Stimulated activated CD4-positive, alpha-beta T cell treated with anti-CD3 and anti-CD28 coated beads, TNF-alpha, amount 100 ng/mL, for 4 hours (primary cell): ENCODE measurements around the gene DEUP1.
"Not testable (repeated sequence)": the region's sequence is repeated elsewhere in the genome, so short reads cannot be mapped to it uniquely, and the experiment has no call there.

Source experiments
- DNase-seq, 3 experiments: peaks; one replicate each; pipeline ENCODE4 v3.0.0-alpha.2; 2020; ENCODE audit warnings: low read depth in 3 of 3

The DEUP1 gene, protein sequence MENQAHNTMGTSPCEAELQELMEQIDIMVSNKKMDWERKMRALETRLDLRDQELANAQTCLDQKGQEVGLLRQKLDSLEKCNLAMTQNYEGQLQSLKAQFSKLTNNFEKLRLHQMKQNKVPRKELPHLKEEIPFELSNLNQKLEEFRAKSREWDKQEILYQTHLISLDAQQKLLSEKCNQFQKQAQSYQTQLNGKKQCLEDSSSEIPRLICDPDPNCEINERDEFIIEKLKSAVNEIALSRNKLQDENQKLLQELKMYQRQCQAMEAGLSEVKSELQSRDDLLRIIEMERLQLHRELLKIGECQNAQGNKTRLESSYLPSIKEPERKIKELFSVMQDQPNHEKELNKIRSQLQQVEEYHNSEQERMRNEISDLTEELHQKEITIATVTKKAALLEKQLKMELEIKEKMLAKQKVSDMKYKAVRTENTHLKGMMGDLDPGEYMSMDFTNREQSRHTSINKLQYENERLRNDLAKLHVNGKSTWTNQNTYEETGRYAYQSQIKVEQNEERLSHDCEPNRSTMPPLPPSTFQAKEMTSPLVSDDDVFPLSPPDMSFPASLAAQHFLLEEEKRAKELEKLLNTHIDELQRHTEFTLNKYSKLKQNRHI

DNA sequence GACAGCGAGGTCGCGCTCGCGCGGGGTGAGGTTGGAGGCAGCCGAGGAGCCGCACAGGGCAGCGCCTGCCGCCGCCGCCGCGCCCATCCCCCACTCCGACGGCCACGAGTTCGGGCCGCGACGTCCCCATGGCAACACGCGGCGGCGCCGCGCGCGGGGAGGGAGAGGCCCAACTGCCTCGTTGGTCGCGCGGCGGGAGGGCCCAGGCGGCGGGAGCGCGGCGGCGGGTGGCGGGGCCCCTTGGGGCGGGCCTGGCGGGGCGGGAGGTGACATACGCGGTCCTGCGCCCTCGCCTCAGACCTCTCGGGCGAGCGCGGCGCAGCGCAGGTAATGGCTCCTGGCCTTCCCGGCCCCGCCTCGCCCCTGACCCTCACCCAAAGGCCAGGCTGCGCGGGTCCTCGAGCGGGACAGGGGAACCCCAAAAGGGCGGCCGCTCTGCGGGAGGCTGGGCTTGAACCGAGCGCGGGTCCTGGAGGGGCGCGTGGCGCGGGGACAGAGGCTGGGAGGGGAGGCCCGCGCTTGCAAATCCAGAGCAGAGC, at the start of gene DEUP1:
TSS of gene DEUP1 (plus strand) at position 297 of the 539 bp plus-strand sequence. CDS start 1,518 bp downstream, outside the sequence.
- no peak for DNase-seq

DNA sequence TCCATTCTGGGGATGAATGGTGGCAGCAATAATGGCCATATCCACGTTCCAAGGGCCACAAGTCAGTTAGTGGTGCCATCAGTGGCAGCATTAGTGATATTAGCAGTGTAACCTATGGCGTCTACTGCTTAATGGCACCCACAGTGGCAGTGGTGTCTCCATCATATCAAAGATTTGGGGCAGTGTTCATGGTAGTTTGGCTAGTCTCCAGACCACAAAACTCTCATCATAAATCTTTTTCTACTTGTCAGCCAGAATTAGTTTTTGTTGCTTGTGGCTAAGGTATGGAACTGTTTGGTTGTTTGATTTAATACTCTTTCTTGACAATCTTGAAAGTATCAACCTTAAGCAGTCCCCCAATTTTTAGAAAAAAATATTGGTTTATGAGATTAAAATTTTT, 45.1 kb upstream of the DEUP1 start:
- no peak for DNase-seq

DNA sequence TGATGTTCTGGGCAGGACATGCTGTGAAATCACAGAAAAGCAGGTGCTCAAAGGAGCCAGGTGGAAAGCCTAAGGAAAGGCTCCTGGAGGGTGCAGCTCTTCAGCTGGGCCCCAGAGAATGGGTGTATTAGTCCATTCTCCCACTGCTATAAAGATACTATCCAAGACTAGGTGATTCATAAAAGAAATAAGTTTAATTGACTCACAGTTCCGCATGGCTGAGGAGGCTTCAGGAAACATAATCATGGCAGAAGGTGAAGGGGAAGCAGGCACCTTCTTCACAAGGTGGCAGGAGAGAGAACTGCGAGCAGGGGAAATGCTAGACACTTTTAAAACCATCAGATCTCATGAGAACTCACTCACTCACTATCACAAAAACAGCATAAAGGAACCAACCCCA, 43.1 kb upstream of the DEUP1 start:
- no peak for DNase-seq

DNA sequence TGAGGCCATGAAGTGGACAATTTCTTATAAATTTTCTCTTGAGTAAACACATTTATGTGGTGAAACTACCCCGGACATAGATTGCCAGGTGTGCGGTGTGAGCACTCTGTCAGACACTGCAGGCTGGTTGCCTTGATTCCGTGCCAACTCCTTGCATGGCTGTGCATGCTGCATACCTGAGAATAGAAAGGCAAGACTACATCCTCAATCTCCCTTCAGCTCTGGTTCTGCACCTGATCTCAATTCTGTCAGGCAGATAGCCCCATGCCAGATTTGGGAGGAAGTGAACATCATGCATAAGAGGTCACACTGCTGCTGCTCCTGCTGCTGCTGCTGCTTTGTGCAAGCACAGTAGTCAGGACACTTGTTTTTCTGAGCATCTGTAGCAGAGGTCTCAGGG, 42.5 kb upstream of the DEUP1 start:
- no peak for DNase-seq

DNA sequence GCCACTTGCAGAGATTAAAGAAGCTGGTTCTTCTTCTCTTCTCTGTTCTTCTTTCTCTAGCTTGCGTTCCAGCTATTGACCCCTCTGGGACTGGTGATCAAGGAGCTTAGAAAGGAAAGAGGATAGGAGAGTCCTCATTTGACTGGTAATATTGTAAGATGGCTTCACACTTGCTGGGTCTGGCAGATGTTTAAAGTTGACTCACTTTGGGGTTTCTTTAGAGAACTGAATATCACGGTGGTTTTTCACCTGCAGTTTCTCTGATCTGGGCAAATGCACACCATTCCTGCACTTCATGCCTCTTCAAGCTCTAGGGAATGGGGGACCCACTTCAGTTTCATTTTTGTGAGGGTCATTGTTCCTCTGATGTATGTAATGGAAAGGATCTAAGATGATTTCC, 41.8 kb upstream of the DEUP1 start:
- no peak for DNase-seq

DNA sequence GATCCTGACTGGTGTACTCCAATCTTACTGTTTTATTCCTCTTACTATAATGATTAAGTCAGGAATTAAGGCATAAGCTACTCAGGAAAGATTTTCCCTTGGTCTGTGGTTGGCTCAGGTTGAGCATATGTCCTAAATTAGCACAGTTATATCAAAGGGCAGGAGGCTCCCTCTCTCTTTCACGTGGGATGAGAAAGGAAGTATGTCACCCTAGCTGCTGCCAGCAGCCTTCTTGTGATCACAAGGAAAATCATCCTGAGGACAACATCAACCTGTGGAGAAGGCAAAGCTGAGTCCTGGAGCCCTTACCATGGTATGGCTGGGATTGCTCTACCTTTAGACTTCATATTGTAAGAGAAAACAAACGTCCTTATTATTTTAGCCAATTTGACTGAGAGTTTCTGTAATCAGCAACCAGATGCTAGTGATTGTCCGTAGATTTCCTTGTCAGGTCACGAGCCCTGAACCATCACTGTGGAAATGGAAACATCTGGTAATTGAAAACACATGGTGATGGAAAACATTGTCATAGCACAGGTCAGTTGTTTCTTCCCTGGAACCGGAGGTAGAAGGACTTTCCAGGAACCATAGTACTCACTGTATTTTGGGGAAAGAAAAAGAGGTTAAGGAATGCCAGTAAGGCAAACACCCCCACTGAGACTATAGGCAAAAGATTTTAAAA, 40.6 kb upstream of the DEUP1 start:
- DNase-seq: no peak

DNA sequence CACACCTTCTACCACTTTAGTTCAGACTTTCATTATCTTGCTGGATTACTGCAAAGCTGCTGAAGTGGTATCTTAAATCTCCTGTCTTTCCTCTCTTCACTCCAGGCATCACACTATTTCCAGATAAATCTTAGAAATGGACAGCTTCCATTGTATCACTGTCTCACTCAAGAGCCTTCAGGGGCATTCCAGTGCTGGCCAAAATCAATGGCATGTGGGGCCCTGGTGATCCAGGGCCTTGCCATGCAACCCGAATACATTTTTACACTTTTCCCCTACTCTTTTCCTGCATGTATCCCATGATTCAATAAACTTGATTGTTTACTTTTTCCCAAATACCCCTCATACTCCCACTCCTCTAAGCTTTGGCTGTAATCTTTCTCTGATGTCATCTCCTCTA, 39.4 kb upstream of the DEUP1 start:
- no peak for DNase-seq

DNA sequence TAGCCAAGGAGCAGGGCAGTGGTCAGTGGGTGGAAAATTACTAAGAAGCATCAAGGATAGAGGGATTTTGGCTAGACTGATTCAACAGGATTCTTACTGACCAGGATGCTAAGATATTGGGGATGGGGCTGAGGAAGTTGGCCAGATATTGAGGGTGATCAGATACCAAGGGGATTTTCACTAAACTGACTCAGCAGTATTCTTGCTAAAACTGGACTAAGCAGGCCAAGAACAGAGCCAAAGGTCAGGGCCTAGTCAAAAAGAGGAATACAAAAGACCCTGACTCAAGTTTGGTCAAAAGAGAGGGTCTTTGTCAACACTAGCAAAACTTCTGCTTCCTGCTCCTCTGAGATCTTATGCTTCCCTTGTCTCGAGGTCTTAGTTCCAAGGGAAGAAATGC, 38.6 kb upstream of the DEUP1 start:
- DNase-seq: no peak

DNA sequence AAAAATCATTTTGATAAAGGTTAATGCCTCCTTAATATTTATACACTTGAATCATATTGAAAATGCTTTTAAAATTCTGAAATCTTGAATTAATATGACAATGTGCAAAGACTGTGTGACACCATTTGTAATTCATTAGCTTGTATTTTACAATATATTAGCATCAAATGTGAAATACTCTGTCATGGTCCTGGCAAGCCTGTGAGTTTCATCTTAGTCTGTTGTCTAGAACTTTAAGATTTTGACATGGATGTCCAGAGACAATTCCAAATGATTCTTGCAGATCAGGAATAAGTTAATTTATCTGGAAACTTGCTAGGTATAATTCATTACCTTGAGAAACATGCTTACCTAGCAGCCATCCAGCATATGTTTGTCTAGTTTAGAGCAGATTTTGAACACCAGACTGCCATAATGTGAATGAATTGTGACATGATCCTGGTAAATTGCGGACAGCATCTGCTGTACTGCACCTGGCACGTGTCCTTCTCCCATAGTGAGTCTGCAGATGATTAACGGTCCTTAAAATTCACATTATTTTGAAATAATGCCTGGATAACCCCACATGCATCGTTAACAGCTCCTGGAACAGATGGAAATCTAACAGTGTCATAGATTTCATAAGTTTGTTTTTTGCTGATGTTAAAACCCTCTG, 34.5 kb upstream of the DEUP1 start:
- no peak for DNase-seq

DNA sequence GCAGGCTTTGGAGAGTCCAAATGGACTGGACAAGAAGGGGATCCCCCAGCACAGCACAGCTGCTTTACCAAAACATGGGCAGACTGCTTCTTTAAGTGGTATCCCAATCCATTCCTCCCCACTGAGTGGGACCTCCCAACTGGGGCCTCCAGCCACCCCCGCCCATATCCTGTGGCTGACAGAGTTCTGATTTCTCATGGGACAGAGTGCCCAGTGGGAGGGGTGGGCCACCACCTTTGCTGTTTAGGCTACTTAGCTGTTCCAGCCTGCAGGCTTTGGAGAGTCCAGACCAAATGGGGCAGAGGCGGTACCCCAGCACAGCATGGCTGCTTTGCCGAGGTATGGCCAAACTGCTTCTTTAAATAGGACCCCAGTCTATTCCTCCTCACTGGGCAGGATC, 26.9 kb upstream of the DEUP1 start:
- DNase-seq: no peak

DNA sequence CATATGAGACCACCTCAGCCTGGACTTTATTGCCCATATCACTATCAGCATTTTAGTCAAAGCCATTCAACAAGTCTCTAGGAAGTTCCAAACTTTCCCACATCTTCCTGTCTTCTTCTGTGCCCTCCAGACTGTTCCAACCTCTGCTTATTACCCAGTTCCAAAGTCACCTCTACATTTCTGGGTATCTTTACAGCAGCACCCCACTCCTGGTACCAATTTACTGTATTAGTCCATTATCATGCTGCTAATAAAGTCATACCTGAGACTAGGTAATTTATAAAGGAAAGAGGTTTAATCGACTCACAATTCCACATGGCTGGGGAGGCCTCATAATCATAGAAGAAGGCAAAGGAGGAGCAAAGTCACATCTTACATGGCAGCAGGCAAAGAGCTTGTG, 16.1 kb upstream of the DEUP1 start:
- not testable (repeated sequence) for DNase-seq

DNA sequence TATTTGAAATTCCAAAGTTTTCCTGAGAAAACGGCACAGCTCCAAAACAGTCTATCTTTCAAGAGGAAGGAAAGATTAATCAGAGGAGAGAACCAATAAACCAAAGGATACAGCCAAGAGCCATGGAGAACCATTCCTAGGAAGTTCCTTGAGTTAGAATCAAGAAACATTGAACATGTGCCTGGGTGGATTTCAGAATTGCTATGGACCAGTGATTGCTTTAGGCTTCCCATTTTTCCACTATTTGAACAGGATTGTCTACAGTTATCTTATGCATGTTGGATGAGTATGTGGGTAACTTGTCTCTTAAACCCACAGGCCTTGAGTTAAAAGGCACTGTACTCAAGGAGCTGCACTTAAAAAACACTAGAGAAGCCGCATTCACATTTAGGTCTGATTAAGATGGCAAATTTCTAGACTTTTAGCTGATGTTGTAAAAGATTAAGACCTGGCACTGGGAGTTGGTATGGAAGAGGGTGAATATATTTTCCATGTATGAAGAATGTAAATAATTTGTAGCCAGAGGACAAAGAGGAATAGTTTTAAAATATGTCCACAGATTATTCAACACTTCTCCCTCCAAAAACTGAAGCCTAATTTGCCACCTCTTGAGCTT, 11.2 kb upstream of the DEUP1 start:
- no peak for DNase-seq

DNA sequence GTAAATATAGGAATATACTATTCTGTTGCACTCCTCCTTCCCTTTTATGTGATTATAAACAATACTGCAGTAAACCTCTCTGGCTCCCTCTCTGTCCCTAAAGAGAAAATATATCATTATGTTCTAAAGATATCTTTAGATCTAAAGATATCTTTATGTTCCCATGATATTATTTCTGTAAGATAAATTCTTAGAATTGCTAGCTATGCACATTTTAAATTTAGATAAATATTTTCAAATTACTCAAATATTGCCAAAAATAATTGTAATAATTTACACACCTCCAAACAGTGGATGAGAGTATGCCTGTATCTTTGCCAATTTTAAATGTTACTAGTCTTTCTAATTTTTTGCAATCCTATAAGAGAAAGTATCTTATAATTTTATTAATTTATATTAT, 10.3 kb upstream of the DEUP1 start:
- no peak for DNase-seq

DNA sequence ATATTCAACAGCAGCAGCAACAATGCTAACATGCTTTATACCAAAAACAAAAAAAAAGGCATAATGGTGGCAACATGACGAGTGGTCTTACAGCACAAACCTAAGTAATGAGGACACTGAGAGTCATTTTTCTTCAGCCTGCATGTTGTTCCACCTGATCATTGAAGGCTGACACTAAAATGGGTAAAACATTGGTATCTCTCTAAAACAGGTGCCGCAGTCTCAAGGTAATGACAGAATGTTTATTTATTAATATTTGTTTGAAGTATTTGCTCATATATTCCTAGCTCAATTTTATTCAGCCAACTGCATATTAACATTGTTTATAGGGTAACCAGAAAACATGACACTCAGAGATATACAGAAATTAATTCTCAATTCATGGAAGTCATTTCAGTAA, 8.3 kb upstream of the DEUP1 start:
- no peak for DNase-seq

DNA sequence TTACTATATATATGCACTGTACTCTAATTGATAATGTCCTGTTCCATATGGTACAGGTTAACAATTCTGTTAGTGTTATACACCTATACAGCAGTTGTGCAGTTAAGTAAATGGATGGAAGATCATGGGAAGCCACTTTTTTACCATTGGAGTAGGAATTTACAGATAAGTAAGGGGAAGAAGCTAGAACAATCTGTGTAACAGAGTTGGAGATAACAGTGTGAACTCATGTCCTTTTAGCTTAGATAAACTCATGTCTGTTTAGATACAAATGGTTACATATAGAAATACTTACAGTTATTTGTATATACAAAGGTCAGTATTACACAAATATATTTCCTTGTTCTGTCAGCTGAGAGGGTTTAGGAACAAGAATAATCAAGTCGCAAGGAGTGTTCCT, 6.8 kb upstream of the DEUP1 start:
- no peak for DNase-seq

DNA sequence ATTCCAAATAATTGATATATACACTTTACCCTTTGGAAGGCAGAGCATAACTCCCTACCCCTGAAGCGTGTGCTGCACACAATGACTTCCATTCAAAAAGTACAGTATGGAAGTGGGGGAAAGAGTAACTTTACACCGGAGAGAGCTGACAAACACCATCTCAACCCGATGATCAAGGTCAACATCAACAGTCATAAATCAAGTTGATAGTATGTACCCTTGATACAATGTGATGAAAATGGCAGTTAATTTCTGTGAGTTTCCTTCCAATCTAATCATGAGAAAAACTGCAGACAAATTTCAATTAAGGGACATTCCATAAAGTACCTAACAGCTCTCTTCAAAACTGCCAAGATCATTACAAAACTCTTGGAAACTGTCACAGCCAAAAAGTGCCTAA, 6.0 kb upstream of the DEUP1 start:
- DNase-seq: no peak

DNA sequence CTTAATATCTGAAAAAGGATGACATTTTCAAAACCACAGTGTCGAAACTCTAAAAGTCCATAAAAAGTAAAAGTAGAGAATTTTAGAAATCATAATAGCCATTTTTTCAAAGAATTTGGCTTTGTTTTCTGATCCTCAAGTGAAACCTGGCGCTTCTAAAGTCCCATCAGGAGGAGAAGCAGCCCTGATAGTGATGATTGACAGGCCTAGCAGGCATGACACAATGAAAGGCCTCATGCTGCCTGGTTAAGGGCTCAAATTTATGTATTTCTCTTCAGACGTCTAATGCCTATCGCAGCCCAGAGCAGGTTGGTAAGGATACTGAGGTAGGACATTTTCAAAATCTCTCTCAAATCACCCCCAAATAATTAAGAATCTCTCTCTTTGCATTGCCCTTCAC, 3.9 kb upstream of the DEUP1 start:
- no peak for DNase-seq

DNA sequence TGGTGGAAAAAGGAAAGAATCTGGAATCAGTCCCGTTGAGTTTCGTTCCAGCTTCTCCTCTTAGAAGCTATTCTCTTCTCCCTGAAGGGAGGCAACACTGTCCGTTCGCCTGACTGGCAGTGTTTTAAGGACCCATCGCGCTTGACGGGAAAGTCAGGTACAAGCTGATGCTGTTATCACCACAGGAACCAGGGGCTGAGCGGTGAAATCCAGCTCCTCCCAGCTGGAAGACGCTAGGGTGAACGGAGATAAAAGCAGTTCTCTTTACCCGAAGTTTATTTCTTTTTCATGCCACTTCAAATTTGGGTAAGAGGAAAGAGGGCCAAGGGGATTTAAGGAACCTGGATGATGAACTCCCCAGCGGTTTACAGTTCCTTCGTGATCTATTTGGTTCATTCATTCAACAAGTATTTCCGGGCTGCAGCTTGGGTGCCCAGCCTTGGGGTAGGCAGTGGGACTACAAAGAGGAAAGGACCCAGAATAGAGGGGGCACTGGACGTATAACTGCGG, 551 bp upstream of the DEUP1 start:
- DNase-seq: no peak

DNA sequence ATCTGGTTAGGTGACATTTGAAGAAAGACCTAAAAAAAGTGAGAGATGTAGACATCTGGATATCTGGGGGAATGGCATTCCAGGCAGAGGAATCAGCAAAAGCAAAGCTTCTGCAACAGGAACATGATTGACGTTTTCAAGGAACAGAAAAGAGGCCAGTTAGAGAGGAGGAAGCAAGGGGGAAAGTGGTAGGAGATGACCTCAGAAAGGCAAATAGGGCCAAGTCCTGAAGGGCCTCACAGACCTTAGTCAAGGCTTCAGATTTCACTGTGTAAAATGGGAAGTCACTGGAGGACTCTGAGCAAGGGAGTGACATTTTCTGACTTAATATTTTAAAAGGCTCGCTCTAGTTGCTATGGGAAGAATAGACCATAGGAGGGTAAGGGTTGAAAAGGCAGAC, 9.7 kb downstream of the DEUP1 start:
- DNase-seq: no peak

DNA sequence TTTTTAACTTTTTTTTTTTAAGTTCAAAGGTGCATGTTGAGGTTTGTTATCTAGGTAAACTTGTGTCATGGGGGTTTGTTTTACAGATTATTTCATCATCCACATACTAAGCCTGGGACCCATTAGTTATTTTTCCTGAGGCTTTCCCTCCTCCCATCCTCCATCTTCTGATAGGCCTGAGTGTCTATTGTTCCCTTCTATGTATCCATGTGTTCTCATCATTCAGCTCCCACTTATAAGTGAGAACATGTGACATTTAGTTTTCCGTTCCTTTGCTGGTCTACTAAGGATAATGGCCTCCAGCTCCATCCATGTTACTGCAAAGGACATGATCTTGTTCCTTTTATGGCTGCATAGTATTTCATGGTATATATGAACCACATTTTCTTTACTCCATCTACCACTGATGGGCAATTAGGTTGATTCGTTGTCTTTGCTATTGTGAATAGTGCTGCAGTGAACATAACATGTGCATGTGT, 14.4 kb downstream of the DEUP1 start:
- DNase-seq: no peak

DNA sequence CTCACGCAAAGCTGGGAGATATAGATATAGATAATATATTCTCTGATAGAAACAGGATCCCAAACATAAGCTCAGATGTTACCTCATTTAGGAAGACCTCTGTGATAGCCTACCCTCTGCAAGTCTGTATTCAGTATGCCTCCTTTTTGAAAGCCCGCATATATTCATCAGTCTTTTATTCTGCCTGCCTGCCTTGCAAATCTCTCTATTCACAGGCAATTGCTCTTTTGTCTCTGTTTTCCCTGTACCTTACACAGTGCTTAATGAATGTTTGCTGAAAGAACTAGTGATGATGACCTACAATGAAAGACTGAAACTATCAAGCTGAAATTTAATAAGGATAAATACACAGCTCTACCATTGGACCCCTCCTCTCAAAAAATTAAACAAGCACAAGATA, 18.4 kb downstream of the DEUP1 start:
- DNase-seq: no peak
